ENCODE data around the gene NFATC1. TPM values are rescaled to one million over a fixed set of nuclear protein-coding genes. Genes with fewer than 3 reads are reported as not detected.
"Not testable (repeated sequence)": the region's sequence is repeated elsewhere in the genome, so short reads cannot be mapped to it uniquely, and the experiment has no call there.

NFATC1 gene
- total and polyA plus RNA-seq, 2 donors from 2014 or later, result 4.3 to 17.2 TPM

- Histone ChIP-seq H3K4me3 (ENCODE audit: low read length in 3 of 3) (no peak overlapping the region), H3K9ac (ENCODE audit: low read length in 3 of 3) (no peak overlapping the region), H3K36me3 (ENCODE audit: control insufficient read depth in 2 of 3, insufficient read depth in 3 of 3, low read length in 3 of 3) (no peaks in the 10 kb centered on the region), H3K4me1 (ENCODE audit: control insufficient read depth in 2 of 3, insufficient read depth in 2 of 3, low read depth in 1 of 3, low read length in 3 of 3) (peaks cover under 1 to 3% (median under 1%) of the 10 kb centered on the region in 3 donors), H3K9me3 (ENCODE audit: control insufficient read depth in 2 of 3, insufficient read depth in 1 of 3, low read length in 3 of 3) (peaks cover 0 to 7% (median 3%) of the 10 kb centered on the region in 3 donors), H3K27me3 (ENCODE audit: control insufficient read depth, insufficient read depth, low read length) (no peaks in the 10 kb centered on the region), H3K27ac (ENCODE audit: low read depth in 2 of 2, low read length in 2 of 2) (no peak overlapping the region)
- TF ChIP-seq CTCF (IDR thresholded peaks at IDR 0.05; ENCODE audit: borderline replicate concordance, extremely low read depth, insufficient read depth), result no peak
- DNase-seq (no peak), FAIRE-seq (no peak)
- intact Hi-C loops (cut with DNase I), result no loop called here
Observed at GRCh38 chr18:79501006-79501405, 105.3 kb downstream of the NFATC1 start.

- Histone ChIP-seq H3K9me3 (ENCODE audit: control insufficient read depth in 2 of 3, insufficient read depth in 1 of 3, low read length in 3 of 3) (peaks cover 0 to 7% (median 3%) of the 10 kb centered on the region in 3 donors), H3K27ac (ENCODE audit: low read depth in 2 of 2, low read length in 2 of 2) (no peak overlapping the region), H3K36me3 (ENCODE audit: control insufficient read depth in 2 of 3, insufficient read depth in 3 of 3, low read length in 3 of 3) (no peaks in the 10 kb centered on the region), H3K27me3 (ENCODE audit: control insufficient read depth, insufficient read depth, low read length) (no peaks in the 10 kb centered on the region), H3K9ac (ENCODE audit: low read length in 3 of 3) (no peak overlapping the region), H3K4me3 (ENCODE audit: low read length in 3 of 3) (no peak overlapping the region), H3K4me1 (ENCODE audit: control insufficient read depth in 2 of 3, insufficient read depth in 2 of 3, low read depth in 1 of 3, low read length in 3 of 3) (peaks cover 0 to 13% (median 3%) of the 10 kb centered on the region in 3 donors)
- TF ChIP-seq CTCF (IDR thresholded peaks at IDR 0.05; ENCODE audit: borderline replicate concordance, extremely low read depth, insufficient read depth), result no peak
- DNase-seq, result no peak
- FAIRE-seq, result no peak
- intact Hi-C loops (cut with DNase I), result no loop called here
Observed at GRCh38 chr18:79502782-79503181, 107.1 kb downstream of the NFATC1 start.

GRCh38 chr18:79503406-79503805 is 107.7 kb downstream of the NFATC1 start:
- DNase-seq (no peak), FAIRE-seq (no peak)
- H3K9me3 ChIP-seq (ENCODE audit: control insufficient read depth in 2 of 3, insufficient read depth in 1 of 3, low read length in 3 of 3), result peaks cover 0 to 5% (median 2%) of the 10 kb centered on the region in 3 donors
- H3K9ac ChIP-seq (ENCODE audit: low read length in 3 of 3), result no peak overlapping the region
- intact Hi-C loops (cut with DNase I), result no loop called here
- TF ChIP-seq CTCF (IDR thresholded peaks at IDR 0.05; ENCODE audit: borderline replicate concordance, extremely low read depth, insufficient read depth), result no peak
- H3K4me1 ChIP-seq (ENCODE audit: control insufficient read depth in 2 of 3, insufficient read depth in 2 of 3, low read depth in 1 of 3, low read length in 3 of 3), result peaks cover 2 to 18% (median 3%) of the 10 kb centered on the region in 3 donors
- no peaks in the 10 kb centered on the region for H3K36me3 ChIP-seq (ENCODE audit: control insufficient read depth in 2 of 3, insufficient read depth in 3 of 3, low read length in 3 of 3)
- no peak overlapping the region for H3K27ac ChIP-seq (ENCODE audit: low read depth in 2 of 2, low read length in 2 of 2)
- H3K27me3 ChIP-seq (ENCODE audit: control insufficient read depth, insufficient read depth, low read length), result no peaks in the 10 kb centered on the region
- H3K4me3 ChIP-seq (ENCODE audit: low read length in 3 of 3), result no peak overlapping the region

- Histone ChIP-seq H3K4me3 (ENCODE audit: low read length in 3 of 3) (no peak overlapping the region), H3K4me1 (ENCODE audit: control insufficient read depth in 2 of 3, insufficient read depth in 2 of 3, low read depth in 1 of 3, low read length in 3 of 3) (peaks cover 3 to 20% (median 4%) of the 10 kb centered on the region in 3 donors), H3K9me3 (ENCODE audit: control insufficient read depth in 2 of 3, insufficient read depth in 1 of 3, low read length in 3 of 3) (no peaks in the 10 kb centered on the region), H3K36me3 (ENCODE audit: control insufficient read depth in 2 of 3, insufficient read depth in 3 of 3, low read length in 3 of 3) (no peaks in the 10 kb centered on the region), H3K27me3 (ENCODE audit: control insufficient read depth, insufficient read depth, low read length) (no peaks in the 10 kb centered on the region), H3K9ac (ENCODE audit: low read length in 3 of 3) (no peak overlapping the region), H3K27ac (ENCODE audit: low read depth in 2 of 2, low read length in 2 of 2) (no peak overlapping the region)
- FAIRE-seq (no peak), DNase-seq (peak in 2 of 5 donors; percentile 25 to 31)
- intact Hi-C loops (cut with DNase I), result no loop called here
- no peak for TF ChIP-seq CTCF (IDR thresholded peaks at IDR 0.05; ENCODE audit: borderline replicate concordance, extremely low read depth, insufficient read depth)
Observed at GRCh38 chr18:79504034-79504433, 108.3 kb downstream of the NFATC1 start.

GRCh38 chr18:79504495-79504894 is 108.8 kb downstream of the NFATC1 start:
- H3K9me3 ChIP-seq (ENCODE audit: control insufficient read depth in 2 of 3, insufficient read depth in 1 of 3, low read length in 3 of 3); H3K36me3 ChIP-seq (ENCODE audit: control insufficient read depth in 2 of 3, insufficient read depth in 3 of 3, low read length in 3 of 3); FAIRE-seq; H3K4me3 ChIP-seq (ENCODE audit: low read length in 3 of 3); intact Hi-C loops (cut with DNase I); H3K27me3 ChIP-seq (ENCODE audit: control insufficient read depth, insufficient read depth, low read length); H3K27ac ChIP-seq (ENCODE audit: low read depth in 2 of 2, low read length in 2 of 2); H3K9ac ChIP-seq (ENCODE audit: low read length in 3 of 3): not testable (repeated sequence)
- peaks cover 3 to 20% (median 4%) of the 10 kb centered on the region in 3 donors for H3K4me1 ChIP-seq (ENCODE audit: control insufficient read depth in 2 of 3, insufficient read depth in 2 of 3, low read depth in 1 of 3, low read length in 3 of 3)
- peak in 1 of 5 donors; percentile 18 for DNase-seq

Data from kidney (tissue), 14 donors.